Muscle of back (tissue), 11 donors: ENCODE data around the gene HAS3. TPM values are rescaled to one million over a fixed set of nuclear protein-coding genes. Genes with fewer than 3 reads are reported as not detected.
A peak's percentile ranks its signal among the peaks of the same experiment; 100 is the strongest.

Experiments used
- DNase-seq, 3 donors: peaks; one replicate each; pipeline versions ENCODE4 v3.0.0 to v3.0.0-alpha.2; 2013
- polyA plus RNA-seq, 10 donors: library from polyadenylated mRNA; unstranded; fragments of 120-200 nt; gene quantifications; one replicate each; pipeline ENCODE4 v1.2.1, GENCODE V29; 2013; ENCODE audit not compliant: insufficient read length in 10 of 10

Gene HAS3
- polyA plus RNA-seq, 10 donors: 1.4 to 5.3 (median 2.1) TPM

GRCh38 chr16:69088684-69089083, 16.8 kb upstream of the HAS3 start:
- DNase-seq: no peak

- no peak for DNase-seq
These were observed 16.2 kb upstream of the HAS3 start for GRCh38 chr16:69089091-69089910.

GRCh38 chr16:69093974-69094373, 11.5 kb upstream of the HAS3 start:
- no peak for DNase-seq

- DNase-seq: no peak
These were observed 11.0 kb upstream of the HAS3 start for GRCh38 chr16:69094501-69094900.

- no peak for DNase-seq
These were observed 10.3 kb upstream of the HAS3 start for GRCh38 chr16:69095193-69095592.

- no peak for DNase-seq
These were observed 5.3 kb upstream of the HAS3 start for GRCh38 chr16:69100071-69100691.

- DNase-seq: no peak
These were observed 1.2 kb downstream of the HAS3 start for GRCh38 chr16:69106491-69107315.

- DNase-seq: peak in 1 of 3 donors; percentile 46
These were observed 2.0 kb downstream of the HAS3 start for GRCh38 chr16:69107316-69107962.

GRCh38 chr16:69108064-69108904, 2.8 kb downstream of the HAS3 start:
- no peak for DNase-seq

GRCh38 chr16:69108905-69109252, 3.4 kb downstream of the HAS3 start:
- no peak for DNase-seq

- no peak for DNase-seq
These were observed 4.2 kb downstream of the HAS3 start for GRCh38 chr16:69109486-69110270.

GRCh38 chr16:69110406-69110805, 5.0 kb downstream of the HAS3 start:
- no peak for DNase-seq

- DNase-seq: no peak
These were observed 5.9 kb downstream of the HAS3 start for GRCh38 chr16:69111216-69111875.

- no peak for DNase-seq
These were observed 6.4 kb downstream of the HAS3 start for GRCh38 chr16:69111876-69112230.

- no peak for DNase-seq
These were observed 7.1 kb downstream of the HAS3 start for GRCh38 chr16:69112285-69113129.

GRCh38 chr16:69113216-69113615, 7.8 kb downstream of the HAS3 start:
- no peak for DNase-seq

GRCh38 chr16:69114346-69114975, 9.0 kb downstream of the HAS3 start:
- no peak for DNase-seq

- DNase-seq: no peak
These were observed 9.5 kb downstream of the HAS3 start for GRCh38 chr16:69114976-69115355.
